ENCODE data around the gene RNH1. TPM values are rescaled to one million over a fixed set of nuclear protein-coding genes. Genes with fewer than 3 reads are reported as not detected.

RNH1 gene
- polyA plus RNA-seq, 3 donors: 381 to 445 (median 443) TPM

- intact Hi-C loops (cut with micrococcal nuclease): no loop called here
- H3K36me3 ChIP-seq (replicated peaks in 1 of 2; ENCODE audit: control insufficient read depth in 1 of 2, insufficient read depth in 2 of 2, low read length in 2 of 2): no peaks in the 10 kb centered on the region
- H4K20me1 ChIP-seq (ENCODE audit: insufficient read depth, low read length): no peaks in the 10 kb centered on the region
- no peak overlapping the region for H3K4me2 ChIP-seq (replicated peaks; ENCODE audit: extremely low read depth, low read length, poor library complexity, severe bottlenecking)
- peaks cover 0 to 27% of the 10 kb centered on the region in 2 donors for H3K27me3 ChIP-seq (ENCODE audit: control insufficient read depth in 2 of 2, insufficient read depth in 2 of 2, low read length in 2 of 2)
- no peak overlapping the region for H3K27ac Mint-ChIP-seq
- H3K27me3 Mint-ChIP-seq (ENCODE audit: low read depth in 3 of 3): peaks cover 15 to 40% (median 26%) of the 10 kb centered on the region in 3 donors
- H3K36me3 Mint-ChIP-seq: no peaks in the 10 kb centered on the region
- H3K9ac ChIP-seq (ENCODE audit: insufficient read depth, low read length, poor library complexity, severe bottlenecking): no peak overlapping the region
- H2AFZ ChIP-seq (ENCODE audit: insufficient read depth, low read depth, low read length, poor library complexity, severe bottlenecking): no peak overlapping the region
- H3K4me1 ChIP-seq (ENCODE audit: control insufficient read depth in 1 of 2, insufficient read depth in 2 of 2, low read length in 2 of 2): peaks cover 22% of the 10 kb centered on the region in 2 donors
- H3K4me3 Mint-ChIP-seq: no peak overlapping the region
- 95% methylated on average over 18 of the region's 23 CpGs for WGBS (ENCODE audit: insufficient coverage)
- no peaks in the 10 kb centered on the region for H3K79me2 ChIP-seq (ENCODE audit: insufficient read depth, low read length)
- peaks cover 0 to 4% (median 0%) of the 10 kb centered on the region in 7 donors for H3K9me3 Mint-ChIP-seq
- no peak overlapping the region for H3K27ac ChIP-seq (ENCODE audit: low read depth in 1 of 2, low read length in 2 of 2)
- TF ChIP-seq CTCF (IDR thresholded peaks at IDR 0.05): no peak
- no peak overlapping the region for H3K4me3 ChIP-seq (replicated peaks in 1 of 3; ENCODE audit: low read depth in 2 of 3, low read length in 3 of 3)
- DNase-seq: no peak
- peaks cover 9% of the 10 kb centered on the region for H3K4me1 Mint-ChIP-seq
- no peaks in the 10 kb centered on the region for H3K9me3 ChIP-seq (replicated peaks in 1 of 2; ENCODE audit: control insufficient read depth in 1 of 2, insufficient read depth in 1 of 2, low read length in 2 of 2)
Observed at GRCh38 chr11:540583-541432, 33.8 kb upstream of the RNH1 start.

GRCh38 chr11:539971-540481 is 33.0 kb upstream of the RNH1 start:
- Histone ChIP-seq H3K9me3 (replicated peaks in 1 of 2; ENCODE audit: control insufficient read depth in 1 of 2, insufficient read depth in 1 of 2, low read length in 2 of 2) (no peaks in the 10 kb centered on the region), H3K4me3 (replicated peaks in 1 of 3; ENCODE audit: low read depth in 2 of 3, low read length in 3 of 3) (no peak overlapping the region), H3K36me3 (replicated peaks in 1 of 2; ENCODE audit: control insufficient read depth in 1 of 2, insufficient read depth in 2 of 2, low read length in 2 of 2) (no peaks in the 10 kb centered on the region), H3K27me3 (ENCODE audit: control insufficient read depth in 2 of 2, insufficient read depth in 2 of 2, low read length in 2 of 2) (peaks cover 0 to 27% of the 10 kb centered on the region in 2 donors), H3K79me2 (ENCODE audit: insufficient read depth, low read length) (no peaks in the 10 kb centered on the region), H2AFZ (ENCODE audit: insufficient read depth, low read depth, low read length, poor library complexity, severe bottlenecking) (no peak overlapping the region), H4K20me1 (ENCODE audit: insufficient read depth, low read length) (no peaks in the 10 kb centered on the region), H3K9ac (ENCODE audit: insufficient read depth, low read length, poor library complexity, severe bottlenecking) (no peak overlapping the region), H3K27ac (ENCODE audit: low read depth in 1 of 2, low read length in 2 of 2) (no peak overlapping the region), H3K4me1 (ENCODE audit: control insufficient read depth in 1 of 2, insufficient read depth in 2 of 2, low read length in 2 of 2) (peaks cover 22 to 25% of the 10 kb centered on the region in 2 donors), H3K4me2 (replicated peaks; ENCODE audit: extremely low read depth, low read length, poor library complexity, severe bottlenecking) (no peak overlapping the region)
- H3K9me3 Mint-ChIP-seq: peaks cover 0 to 4% (median 0%) of the 10 kb centered on the region in 7 donors
- no peak for TF ChIP-seq CTCF (IDR thresholded peaks at IDR 0.05)
- no peak overlapping the region for H3K4me3 Mint-ChIP-seq
- no peaks in the 10 kb centered on the region for H3K36me3 Mint-ChIP-seq
- H3K27ac Mint-ChIP-seq: no peak overlapping the region
- WGBS (ENCODE audit: insufficient coverage): 94% methylated on average over 6 of the region's 8 CpGs
- no peak for DNase-seq
- intact Hi-C loops (cut with micrococcal nuclease): no loop called here
- peaks cover 9% of the 10 kb centered on the region for H3K4me1 Mint-ChIP-seq
- H3K27me3 Mint-ChIP-seq (ENCODE audit: low read depth in 3 of 3): peaks cover 15 to 40% (median 26%) of the 10 kb centered on the region in 3 donors

Data from CD14-positive monocyte (primary cell).